IMR-90 (cell line): ENCODE measurements around the gene FOXL3. TPM values are rescaled to one million over a fixed set of nuclear protein-coding genes. Genes with fewer than 3 reads are reported as not detected.

Experiments
- ATAC-seq: fragments of 200-7000 bp; cut with Tn5 transposase; 2 replicates; pipeline ENCODE4 v1.9.1; 2020; ENCODE audit warnings: low read depth, mild to moderate bottlenecking, moderate library complexity
- BruUV-seq: library from RNA; stranded (reverse); fragments of 400-500 nt; replicated peaks from 2 replicates; lab custom pipeline; 2021; lab: Mats Ljungman, UMichigan
- CTCF ChIA-PET: fragments of 300-600 bp; formaldehyde crosslinking; extraction: SDS; loops from one replicate; lab custom pipeline; 2021; ENCODE audit warnings: antibody characterized with exemption; lab: Yijun Ruan, JAX
- POLR2A ChIA-PET: fragments of 300-600 bp; sonication (Branson Sonifier 250); formaldehyde crosslinking; loops from one replicate; lab custom pipeline; 2022; ENCODE audit warnings: antibody characterized with exemption; ENCODE audit not compliant: unreplicated experiment; lab: Charles Lee
- DNase-seq: peaks from one replicate; pipeline ENCODE4 v3.0.0; 2013
- H2AFZ ChIP-seq: replicated peaks from 2 replicates; pipeline ENCODE3; 2013; ENCODE audit warnings: low read length, mild to moderate bottlenecking; ENCODE audit not compliant: poor library complexity
- H2AK5ac ChIP-seq: 2 replicates; pipeline ENCODE4 v1.6.1; 2013; ENCODE audit warnings: low read depth, low read length, inconsistent platforms
- H2AK9ac ChIP-seq: replicated peaks from 2 replicates; pipeline ENCODE3; 2013; ENCODE audit warnings: mild to moderate bottlenecking, low read depth, low read length, moderate library complexity; ENCODE audit not compliant: poor library complexity
- H2BK120ac ChIP-seq: 2 replicates; pipeline ENCODE4 v1.6.1; 2013; ENCODE audit warnings: low read depth, low read length, inconsistent platforms
- H2BK15ac ChIP-seq: 3 replicates; pipeline ENCODE4 v1.6.1; 2013; ENCODE audit warnings: low read depth, low read length, inconsistent platforms
- H2BK20ac ChIP-seq: 2 replicates; pipeline ENCODE4 v1.6.1; 2013; ENCODE audit warnings: low read depth, mild to moderate bottlenecking, inconsistent platforms, low read length, moderate library complexity
- H2BK5ac ChIP-seq: 2 replicates; pipeline ENCODE4 v1.6.1; 2013; ENCODE audit warnings: mild to moderate bottlenecking, low read depth, low read length, inconsistent platforms; ENCODE audit not compliant: poor library complexity, severe bottlenecking
- H3K14ac ChIP-seq: replicated peaks from 2 replicates; pipeline ENCODE4 v1.6.1; 2013; ENCODE audit warnings: low read depth, low read length, inconsistent platforms
- H3K18ac ChIP-seq: 2 replicates; pipeline ENCODE4 v1.6.1; 2013; ENCODE audit warnings: low read depth, low read length, control low read depth
- H3K23ac ChIP-seq: 2 replicates; pipeline ENCODE4 v1.6.1; 2013; ENCODE audit warnings: low read depth, low read length, inconsistent platforms
- H3K27ac ChIP-seq: 2 replicates; pipeline ENCODE4 v1.5.1; 2013; ENCODE audit warnings: mild to moderate bottlenecking, control low read depth, low read length; ENCODE audit not compliant: insufficient read depth
- H3K27me3 ChIP-seq: 2 replicates; pipeline ENCODE4 v1.6.1; 2013; ENCODE audit warnings: low read length; ENCODE audit not compliant: control insufficient read depth, insufficient read depth
- H3K36me3 ChIP-seq: 2 replicates; pipeline ENCODE4 v1.6.1; 2013; ENCODE audit warnings: low read length, mixed read lengths; ENCODE audit not compliant: control insufficient read depth, insufficient read depth
- H3K4ac ChIP-seq: 2 replicates; pipeline ENCODE4 v1.6.1; 2013; ENCODE audit warnings: low read depth, low read length, inconsistent platforms
- H3K4me1 ChIP-seq: 2 replicates; pipeline ENCODE4 v1.6.1; 2013; ENCODE audit warnings: low read length, mixed read lengths; ENCODE audit not compliant: control insufficient read depth, insufficient read depth
- H3K4me2 ChIP-seq: 2 replicates; pipeline ENCODE4 v1.6.1; 2013; ENCODE audit warnings: low read depth, mild to moderate bottlenecking, control low read depth, low read length, moderate library complexity
- H3K4me3 ChIP-seq: 2 replicates; pipeline ENCODE4 v1.5.1; 2013; ENCODE audit warnings: low read depth, mild to moderate bottlenecking, control low read depth, low read length, moderate library complexity; ENCODE audit not compliant: insufficient read depth
- H3K56ac ChIP-seq: 2 replicates; pipeline ENCODE4 v1.6.1; 2013; ENCODE audit warnings: low read length, inconsistent platforms; ENCODE audit not compliant: insufficient read depth; ENCODE audit errors: extremely low read depth
- H3K79me1 ChIP-seq, 2 experiments: 2 replicates each; pipeline ENCODE4 v1.6.1; 2013; ENCODE audit warnings: low read length in 2 of 2, inconsistent platforms in 1 of 2, low read depth in 1 of 2
- H3K9ac ChIP-seq: 2 replicates; pipeline ENCODE4 v1.6.1; 2013; ENCODE audit warnings: low read depth, low read length, control low read depth
- H3K9me1 ChIP-seq: 2 replicates; pipeline ENCODE4 v1.6.1; 2013; ENCODE audit warnings: low read length, inconsistent platforms; ENCODE audit not compliant: insufficient read depth
- H3K9me3 ChIP-seq: 2 replicates; pipeline ENCODE4 v1.6.1; 2013; ENCODE audit warnings: low read length; ENCODE audit not compliant: control insufficient read depth, insufficient read depth
- H4K20me1 ChIP-seq: 2 replicates; pipeline ENCODE4 v1.6.1; 2013; ENCODE audit warnings: low read length, inconsistent platforms; ENCODE audit not compliant: insufficient read depth
- H4K5ac ChIP-seq: 2 replicates; pipeline ENCODE4 v1.6.1; 2013; ENCODE audit warnings: mild to moderate bottlenecking, low read depth, low read length, control low read depth
- H4K8ac ChIP-seq, 2 experiments: 2 replicates each; pipeline ENCODE4 v1.6.1; 2013; ENCODE audit warnings: low read depth in 2 of 2, low read length in 2 of 2, control low read depth in 1 of 2, inconsistent platforms in 1 of 2
- H4K91ac ChIP-seq: 2 replicates; pipeline ENCODE4 v1.6.1; 2013; ENCODE audit warnings: low read depth, low read length, inconsistent platforms; ENCODE audit not compliant: insufficient read depth
- BHLHE40 ChIP-seq: fragments of 150-350 bp; IDR thresholded peaks from 2 replicates; pipeline ENCODE4 v1.6.1; 2016; ENCODE audit warnings: mild to moderate bottlenecking, low read depth, low read length
- CTCF ChIP-seq: conservative IDR thresholded peaks from 2 replicates; pipeline ENCODE4 v1.5.1; 2012; ENCODE audit warnings: mild to moderate bottlenecking, low read depth, low read length, improper control_type of control experiment
- MAFK ChIP-seq: IDR thresholded peaks from 2 replicates; pipeline ENCODE4 v1.6.1; 2012; ENCODE audit warnings: low read depth, low read length, improper control_type of control experiment
- MAZ ChIP-seq: IDR thresholded peaks from 2 replicates; pipeline ENCODE4 v1.6.1; 2012; ENCODE audit warnings: low read depth, mild to moderate bottlenecking, low read length, improper control_type of control experiment, moderate library complexity, borderline replicate concordance
- NFE2L2 ChIP-seq: fragments of 150-350 bp; IDR thresholded peaks from 2 replicates; pipeline ENCODE4 v1.6.1; 2016; ENCODE audit warnings: low read depth, mild to moderate bottlenecking, low read length
- RCOR1 ChIP-seq: IDR thresholded peaks from 2 replicates; pipeline ENCODE4 v1.6.1; 2012; ENCODE audit warnings: mild to moderate bottlenecking, low read length, improper control_type of control experiment; ENCODE audit not compliant: insufficient replicate concordance
- SMC3 ChIP-seq: fragments of 150-350 bp; IDR thresholded peaks from 2 replicates; pipeline ENCODE4 v1.6.1; 2016; ENCODE audit warnings: low read depth, mild to moderate bottlenecking, antibody characterized with exemption, low read length, moderate library complexity
- WGBS, 2 experiments: methylation state at CpG; one replicate each; pipeline versions ENCODE4 v1.1.5 to v1.1.7; 2013; ENCODE audit warnings: missing lambda C conversion rate in 2 of 2; ENCODE audit not compliant: insufficient read length in 1 of 2; ENCODE audit errors: extremely low coverage in 2 of 2; 5-methylcytosine and 5-hydroxymethylcytosine counted together
- dilution Hi-C: fragments of 300-500 bp; cut with HindIII; formaldehyde crosslinking; loops from one replicate; pipeline ENCODE4 v1.14.3; 2018; ENCODE audit warnings: low sequenced_read_pairs; ENCODE audit not compliant: unreplicated experiment
- in situ Hi-C: fragments of 300-500 bp; cut with MboI; formaldehyde crosslinking; loops from 3 replicates; pipeline ENCODE4 v1.14.3; 2019; ENCODE audit warnings: low sequenced_read_pairs, inconsistent platforms, mixed read lengths
- intact Hi-C: fragments of 100-400 bp; cut with micrococcal nuclease; formaldehyde crosslinking; loops from 2 replicates; pipeline ENCODE4 v1.10.0; 2022
- polyA plus RNA-seq, 3 experiments: library from polyadenylated mRNA; depleted of rRNA; stranded (reverse); fragments of >200 nt; gene quantifications; 2 replicates each; pipeline ENCODE4 v1.2.3, GENCODE V29; 2012; ENCODE audit warnings: low replicate concordance in 1 of 3
- total RNA-seq: library from RNA; depleted of rRNA; stranded (reverse); fragments of >200 nt; gene quantifications from 2 replicates; pipeline ENCODE4 v1.2.3, GENCODE V29; 2012
- TF ChIP-seq, protein P1 (sequence below): fragments of 150-350 bp; IDR thresholded peaks from 2 replicates; pipeline ENCODE4 v1.6.1; 2017; ENCODE audit warnings: mild to moderate bottlenecking, antibody characterized with exemption, low read length, low read depth

The FOXL3 gene
- total and polyA plus RNA-seq, 2 of the 4 experiments (the other 2 are of a cell fraction), result not detected

- no peaks in the 10 kb centered on the region for H3K9me1 ChIP-seq
- no peak overlapping the region for H3K4me2 ChIP-seq
- no peak overlapping the region for H3K4me3 ChIP-seq
- no peak overlapping the region for H3K4ac ChIP-seq
- WGBS, 2 experiments, result no CpG with 5 or more reads among the region's 10 CpGs
- peaks cover 18% of the 10 kb centered on the region for H3K27me3 ChIP-seq
- H3K14ac ChIP-seq, result no peak overlapping the region
- DNase-seq (no peak), ATAC-seq (no peak)
- no peak overlapping the region for H4K91ac ChIP-seq
- no peak overlapping the region for H2AK9ac ChIP-seq
- dilution Hi-C loops (no loop called here), intact Hi-C loops (no loop called here), in situ Hi-C loops (no loop called here)
- ChIA-PET POLR2A (no interaction called here), CTCF (no interaction called here)
- no peak overlapping the region for H3K18ac ChIP-seq
- H2BK20ac ChIP-seq, result no peak overlapping the region
- peaks cover 29% of the 10 kb centered on the region for H3K9me3 ChIP-seq
- H2AK5ac ChIP-seq, result no peak overlapping the region
- H3K56ac ChIP-seq, result no peak overlapping the region
- no peak overlapping the region for H2BK15ac ChIP-seq
- no peak overlapping the region for H2BK120ac ChIP-seq
- H3K4me1 ChIP-seq, result no peaks in the 10 kb centered on the region
- no peak overlapping the region for H2AFZ ChIP-seq
- H3K27ac ChIP-seq, result no peak overlapping the region
- H3K9ac ChIP-seq, result no peak overlapping the region
- no peak overlapping the region for H3K23ac ChIP-seq
- no TSS peak for BruUV-seq
- no peak for TF ChIP-seq CTCF
- TF ChIP-seq, protein P1, sequence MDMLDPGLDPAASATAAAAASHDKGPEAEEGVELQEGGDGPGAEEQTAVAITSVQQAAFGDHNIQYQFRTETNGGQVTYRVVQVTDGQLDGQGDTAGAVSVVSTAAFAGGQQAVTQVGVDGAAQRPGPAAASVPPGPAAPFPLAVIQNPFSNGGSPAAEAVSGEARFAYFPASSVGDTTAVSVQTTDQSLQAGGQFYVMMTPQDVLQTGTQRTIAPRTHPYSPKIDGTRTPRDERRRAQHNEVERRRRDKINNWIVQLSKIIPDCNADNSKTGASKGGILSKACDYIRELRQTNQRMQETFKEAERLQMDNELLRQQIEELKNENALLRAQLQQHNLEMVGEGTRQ, result no peak
- no peak for TF ChIP-seq MAFK
- no peak for TF ChIP-seq NFE2L2
- no peak for TF ChIP-seq SMC3
- TF ChIP-seq RCOR1, result no peak
- no peak for TF ChIP-seq MAZ
- no peak for TF ChIP-seq BHLHE40
- no peak overlapping the region for H4K5ac ChIP-seq
- no peak overlapping the region for H2BK5ac ChIP-seq
- no peak overlapping the region for H4K8ac ChIP-seq
- no peaks in the 10 kb centered on the region for H4K20me1 ChIP-seq
- H3K79me1 ChIP-seq, result no peaks in the 10 kb centered on the region
- no peaks in the 10 kb centered on the region for H3K36me3 ChIP-seq
These were observed 13.6 kb upstream of the FOXL3 start for GRCh38 chr7:276230-276835.
